ENCODE measurements around the gene WFDC8. TPM values are rescaled to one million over a fixed set of nuclear protein-coding genes. Genes with fewer than 3 reads are reported as not detected.

Gene WFDC8
- polyA plus RNA-seq, 3 donors, result 0.12 TPM; not detected in 2

Other genes with a start within 250 kb of the WFDC8 start
- gene SDC4, start 230.9 kb downstream of the WFDC8 start, polyA plus RNA-seq (ENCODE audit: insufficient read length in 3 of 3), result 100 to 1,000 TPM; 163 to 174 (median 172) TPM
- 10 to 100 TPM; 32.3 to 33.8 (median 33.8) TPM for gene SYS1, start 216.1 kb downstream of the WFDC8 start, polyA plus RNA-seq (ENCODE audit: insufficient read length in 3 of 3)
- 1 to 10 TPM in 1 of 3 donors, under 1 TPM in 2; 0.76 to 1.3 (median 0.79) TPM for gene TP53TG5, start 201.0 kb downstream of the WFDC8 start, polyA plus RNA-seq (ENCODE audit: insufficient read length in 3 of 3)
- gene DBNDD2, start 171.0 kb downstream of the WFDC8 start, polyA plus RNA-seq (ENCODE audit: insufficient read length in 3 of 3), result 10 to 100 TPM; 25.0 to 31.1 (median 27.0) TPM
- gene PIGT, start 163.1 kb downstream of the WFDC8 start, polyA plus RNA-seq (ENCODE audit: insufficient read length in 3 of 3), result 100 to 1,000 TPM in 1 of 3 donors, 10 to 100 TPM in 2; 90.8 to 101 (median 97.5) TPM
- 100 to 1,000 TPM; 141 to 180 (median 177) TPM for gene WFDC2, start 109.5 kb downstream of the WFDC8 start, polyA plus RNA-seq (ENCODE audit: insufficient read length in 3 of 3)
- not detected for gene SPINT3, start 63.7 kb downstream of the WFDC8 start, polyA plus RNA-seq (ENCODE audit: insufficient read length in 3 of 3)
- gene WFDC6, start 39.8 kb downstream of the WFDC8 start, polyA plus RNA-seq (ENCODE audit: insufficient read length in 3 of 3), result under 1 TPM in 1 of 3 donors, not detected in 2; 0.19 TPM
- gene EPPIN, start 31.9 kb downstream of the WFDC8 start, polyA plus RNA-seq (ENCODE audit: insufficient read length in 3 of 3), result under 1 TPM; 0.10 to 0.36 (median 0.32) TPM
- gene WFDC10A, start 50.5 kb upstream of the WFDC8 start, polyA plus RNA-seq (ENCODE audit: insufficient read length in 3 of 3), result not detected
- gene WFDC9, start 52.0 kb upstream of the WFDC8 start, polyA plus RNA-seq (ENCODE audit: insufficient read length in 3 of 3), result not detected
- not detected for gene WFDC11, start 91.0 kb upstream of the WFDC8 start, polyA plus RNA-seq (ENCODE audit: insufficient read length in 3 of 3)
- not detected for gene WFDC13, start 122.8 kb upstream of the WFDC8 start, polyA plus RNA-seq (ENCODE audit: insufficient read length in 3 of 3)
- gene WFDC10B, start 125.7 kb upstream of the WFDC8 start, polyA plus RNA-seq (ENCODE audit: insufficient read length in 3 of 3), result not detected
- gene SPINT4, start 143.1 kb upstream of the WFDC8 start, polyA plus RNA-seq (ENCODE audit: insufficient read length in 3 of 3), result not detected
- gene WFDC3, start 212.6 kb upstream of the WFDC8 start, polyA plus RNA-seq (ENCODE audit: insufficient read length in 3 of 3), result 1 to 10 TPM; 1.4 to 2.0 (median 1.9) TPM
- 10 to 100 TPM; 35.2 to 39.0 (median 35.6) TPM for gene DNTTIP1, start 212.7 kb upstream of the WFDC8 start, polyA plus RNA-seq (ENCODE audit: insufficient read length in 3 of 3)
- gene UBE2C, start 233.4 kb upstream of the WFDC8 start, polyA plus RNA-seq (ENCODE audit: insufficient read length in 3 of 3), result 10 to 100 TPM; 62.5 to 67.2 (median 66.1) TPM
- under 1 TPM in 2 of 3 donors, not detected in 1; 0.40 to 0.68 TPM for gene TNNC2, start 248.0 kb upstream of the WFDC8 start, polyA plus RNA-seq (ENCODE audit: insufficient read length in 3 of 3)